ENCODE results near the gene FST.

Gene FST, protein sequence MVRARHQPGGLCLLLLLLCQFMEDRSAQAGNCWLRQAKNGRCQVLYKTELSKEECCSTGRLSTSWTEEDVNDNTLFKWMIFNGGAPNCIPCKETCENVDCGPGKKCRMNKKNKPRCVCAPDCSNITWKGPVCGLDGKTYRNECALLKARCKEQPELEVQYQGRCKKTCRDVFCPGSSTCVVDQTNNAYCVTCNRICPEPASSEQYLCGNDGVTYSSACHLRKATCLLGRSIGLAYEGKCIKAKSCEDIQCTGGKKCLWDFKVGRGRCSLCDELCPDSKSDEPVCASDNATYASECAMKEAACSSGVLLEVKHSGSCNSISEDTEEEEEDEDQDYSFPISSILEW

DNA sequence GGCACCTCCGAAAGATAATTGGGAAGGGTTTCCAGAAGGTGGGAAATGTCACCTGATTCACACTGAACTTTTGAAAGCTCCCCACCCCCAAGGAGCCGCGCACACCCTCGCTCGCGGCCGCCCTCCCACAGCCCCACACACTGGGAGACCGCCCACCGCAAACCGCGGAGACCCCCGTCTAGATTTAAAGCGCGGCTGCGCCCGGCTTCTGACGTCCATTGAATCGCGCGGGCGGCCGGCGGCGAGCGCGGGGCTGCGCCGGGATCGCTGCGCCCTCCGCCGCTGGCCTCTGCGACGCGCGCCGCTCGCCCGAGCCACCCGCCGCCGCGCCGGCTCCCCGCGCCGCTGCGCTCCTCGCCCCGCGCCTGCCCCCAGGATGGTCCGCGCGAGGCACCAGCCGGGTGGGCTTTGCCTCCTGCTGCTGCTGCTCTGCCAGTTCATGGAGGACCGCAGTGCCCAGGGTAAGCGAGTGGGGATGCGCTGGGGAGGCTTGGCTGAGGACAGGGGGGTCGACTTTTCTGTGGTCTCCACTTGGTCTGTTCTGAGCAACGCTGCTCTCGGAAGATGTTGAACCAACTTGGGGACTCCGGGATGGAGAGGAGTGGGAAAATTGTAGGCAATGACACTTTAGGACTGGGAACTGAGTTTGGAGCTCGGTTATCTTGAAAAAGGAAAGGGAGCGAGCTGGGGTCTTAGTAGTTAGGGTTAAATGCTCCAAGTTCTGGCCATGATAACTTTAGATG lies at the start of gene FST:
Gene FST, plus strand, starts transcription at position 214 of the 743 bp plus-strand sequence. Its CDS starts 163 bp downstream, at position 377.
- in situ Hi-C loops (cut with MboI; ENCODE audit: low sequenced_read_pairs): no loop called here
- Histone ChIP-seq H3K36me3 (replicated peaks) (no peaks in the 10 kb centered on the region), H3K9me3 (no peaks in the 10 kb centered on the region), H3K4me3 (peak within 1 kb of the TSS; percentile 31), H3K4me1 (no peaks in the 10 kb centered on the region; the same call in 1 of the 2 replicates), H3K27me3 (ENCODE audit: low read depth) (peaks cover 54% of the 10 kb centered on the region)
- DNase-seq (ENCODE audit: low spot score in 2 of 2): peak in 1 of 2 experiments; percentile 35

DNA sequence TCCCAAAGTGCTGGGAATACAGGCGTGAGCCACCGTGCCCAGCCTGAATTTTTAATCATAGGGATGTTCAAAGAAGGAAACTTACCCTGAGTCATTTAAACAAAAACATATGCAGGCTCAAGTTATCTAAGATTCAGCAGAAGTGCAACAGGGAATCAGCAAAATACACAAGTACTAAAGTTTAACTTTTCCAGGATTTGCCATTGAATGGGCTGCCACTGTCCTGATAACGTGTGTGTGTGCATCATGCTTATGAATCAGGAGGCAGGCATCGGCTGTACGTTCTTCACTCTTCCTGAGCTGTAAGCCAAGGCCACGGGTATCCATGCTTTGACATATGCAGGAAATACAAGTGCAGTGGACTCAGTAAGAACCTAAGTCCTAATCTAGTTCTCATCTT lies 48.8 kb upstream of the FST start:
- Histone ChIP-seq H3K4me1 (no peaks in the 10 kb centered on the region), H3K9me3 (no peaks in the 10 kb centered on the region), H3K27me3 (ENCODE audit: low read depth) (no peaks in the 10 kb centered on the region), H3K36me3 (replicated peaks) (no peaks in the 10 kb centered on the region), H3K4me3 (no peak overlapping the region)
- DNase-seq (ENCODE audit: low spot score in 2 of 2): no peak
- in situ Hi-C loops (cut with MboI; ENCODE audit: low sequenced_read_pairs): loop anchor here (25.0 kb wide), 1 partner anchor 781 kb away; no protein-coding TSS in a partner anchor

DNA sequence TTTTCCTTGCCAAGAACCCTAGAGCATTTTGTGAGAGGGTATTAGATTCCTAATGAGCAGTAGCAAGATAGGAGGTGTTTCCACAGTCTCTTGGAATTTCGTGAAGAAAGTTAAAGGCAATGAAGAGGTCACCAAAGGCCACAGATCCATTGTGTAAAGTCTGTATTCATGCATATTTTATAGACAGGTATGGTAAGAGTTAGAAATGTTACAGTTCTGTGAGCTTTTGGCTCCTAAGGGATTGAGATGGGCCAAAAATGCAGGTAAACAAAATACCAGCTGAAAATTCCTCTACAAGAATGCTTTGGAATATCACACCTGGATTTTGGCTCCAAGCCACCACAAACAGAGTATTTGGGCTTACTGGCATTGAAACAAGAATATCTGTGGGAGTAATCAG lies 47.4 kb upstream of the FST start:
- Histone ChIP-seq H3K36me3 (replicated peaks) (no peaks in the 10 kb centered on the region), H3K27me3 (ENCODE audit: low read depth) (no peaks in the 10 kb centered on the region), H3K9me3 (no peaks in the 10 kb centered on the region), H3K4me1 (no peaks in the 10 kb centered on the region), H3K4me3 (no peak overlapping the region)
- no peak for DNase-seq (ENCODE audit: low spot score in 2 of 2)
- in situ Hi-C loops (cut with MboI; ENCODE audit: low sequenced_read_pairs): loop anchor here (25.0 kb wide), 1 partner anchor 779 kb away; no protein-coding TSS in a partner anchor

DNA sequence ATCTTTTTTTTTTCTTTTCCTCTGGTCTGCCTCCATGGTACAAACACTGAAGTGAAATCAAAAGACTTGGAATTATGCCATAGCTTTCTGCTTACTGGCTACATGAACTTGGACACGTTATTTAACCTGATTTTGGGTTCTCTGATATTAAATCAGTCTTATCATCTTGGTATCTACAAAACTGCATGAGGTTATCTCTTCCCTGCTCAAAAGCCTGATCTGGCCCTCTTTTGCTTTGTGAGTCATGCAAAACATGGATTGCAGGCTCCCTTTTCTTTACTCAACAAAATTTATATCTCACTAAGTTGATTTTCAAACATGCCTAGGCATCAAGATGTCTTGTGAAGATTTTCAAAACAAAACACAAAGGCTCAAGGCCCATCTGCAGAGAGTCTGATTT lies 45.9 kb upstream of the FST start:
- Histone ChIP-seq H3K4me3 (no peak overlapping the region), H3K4me1 (no peaks in the 10 kb centered on the region), H3K27me3 (ENCODE audit: low read depth) (no peaks in the 10 kb centered on the region), H3K36me3 (replicated peaks) (no peaks in the 10 kb centered on the region), H3K9me3 (no peaks in the 10 kb centered on the region)
- in situ Hi-C loops (cut with MboI; ENCODE audit: low sequenced_read_pairs): loop anchor here (25.0 kb wide), 1 partner anchor 778 kb away; no protein-coding TSS in a partner anchor
- DNase-seq (ENCODE audit: low spot score in 2 of 2): no peak

DNA sequence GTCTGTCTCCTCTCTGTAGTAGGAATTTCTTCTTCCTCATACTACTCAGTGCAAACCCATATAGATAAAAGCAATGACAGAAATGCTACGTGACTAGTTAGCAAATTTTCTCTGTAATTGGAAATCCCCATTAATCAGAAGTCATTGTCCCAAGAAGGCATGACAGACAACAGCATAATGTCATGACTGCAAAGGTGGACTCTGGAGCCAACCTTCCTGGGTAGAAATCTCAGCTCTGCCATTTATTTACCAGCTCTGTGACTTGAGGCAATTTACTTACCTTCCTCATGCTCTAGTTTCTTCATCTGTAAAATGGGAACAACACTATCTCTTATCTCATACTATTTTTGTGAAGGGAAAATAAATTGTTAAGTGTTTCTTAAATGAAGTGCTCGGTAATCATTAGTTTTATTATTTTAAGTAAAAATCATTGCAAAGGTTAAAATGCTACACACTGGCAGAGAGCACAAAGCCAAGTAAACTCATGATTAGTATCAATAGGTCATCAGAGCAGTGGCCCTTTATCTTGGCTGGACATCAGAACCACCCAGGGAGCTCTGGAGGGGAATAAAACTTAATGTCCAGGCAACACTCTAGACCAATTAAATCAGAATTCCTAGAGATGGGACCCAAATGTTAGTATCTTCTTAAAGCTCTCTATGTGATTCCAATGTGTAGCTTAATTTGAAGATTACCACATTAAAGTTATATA lies 43.8 kb upstream of the FST start:
- Histone ChIP-seq H3K27me3 (ENCODE audit: low read depth) (no peaks in the 10 kb centered on the region), H3K36me3 (replicated peaks) (no peaks in the 10 kb centered on the region), H3K9me3 (no peaks in the 10 kb centered on the region), H3K4me1 (no peaks in the 10 kb centered on the region), H3K4me3 (no peak overlapping the region)
- DNase-seq (ENCODE audit: low spot score in 2 of 2): no peak
- in situ Hi-C loops (cut with MboI; ENCODE audit: low sequenced_read_pairs): loop anchor here (25.0 kb wide), 1 partner anchor 776 kb away; no protein-coding TSS in a partner anchor

DNA sequence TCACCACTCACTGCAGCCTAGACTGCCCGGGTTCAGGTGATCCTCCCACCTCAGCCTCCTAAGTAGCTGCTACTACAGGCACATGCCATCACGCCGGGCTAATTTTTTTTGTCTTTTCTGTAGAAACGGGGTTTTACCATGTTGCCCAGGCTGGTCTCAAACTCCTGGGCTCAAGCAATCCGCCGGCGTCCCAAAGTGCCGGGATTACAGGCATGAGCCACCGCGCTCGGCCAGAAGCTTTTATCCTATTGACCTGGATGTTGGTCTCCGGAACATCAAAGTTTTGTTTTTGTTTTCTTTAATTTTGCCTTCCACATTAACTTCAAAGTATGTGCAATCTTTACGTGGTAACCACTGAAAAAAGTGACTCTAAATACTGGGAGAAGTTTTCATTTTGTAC lies 42.4 kb upstream of the FST start:
- no peaks in the 10 kb centered on the region for H3K27me3 ChIP-seq (ENCODE audit: low read depth)
- H3K9me3 ChIP-seq: no peaks in the 10 kb centered on the region
- in situ Hi-C loops (cut with MboI; ENCODE audit: low sequenced_read_pairs): loop anchor here (25.0 kb wide), 1 partner anchor 774 kb away; no protein-coding TSS in a partner anchor
- no peak overlapping the region for H3K4me3 ChIP-seq
- H3K4me1 ChIP-seq: no peaks in the 10 kb centered on the region
- DNase-seq (ENCODE audit: low spot score in 2 of 2): no peak
- no peaks in the 10 kb centered on the region for H3K36me3 ChIP-seq (replicated peaks)

DNA sequence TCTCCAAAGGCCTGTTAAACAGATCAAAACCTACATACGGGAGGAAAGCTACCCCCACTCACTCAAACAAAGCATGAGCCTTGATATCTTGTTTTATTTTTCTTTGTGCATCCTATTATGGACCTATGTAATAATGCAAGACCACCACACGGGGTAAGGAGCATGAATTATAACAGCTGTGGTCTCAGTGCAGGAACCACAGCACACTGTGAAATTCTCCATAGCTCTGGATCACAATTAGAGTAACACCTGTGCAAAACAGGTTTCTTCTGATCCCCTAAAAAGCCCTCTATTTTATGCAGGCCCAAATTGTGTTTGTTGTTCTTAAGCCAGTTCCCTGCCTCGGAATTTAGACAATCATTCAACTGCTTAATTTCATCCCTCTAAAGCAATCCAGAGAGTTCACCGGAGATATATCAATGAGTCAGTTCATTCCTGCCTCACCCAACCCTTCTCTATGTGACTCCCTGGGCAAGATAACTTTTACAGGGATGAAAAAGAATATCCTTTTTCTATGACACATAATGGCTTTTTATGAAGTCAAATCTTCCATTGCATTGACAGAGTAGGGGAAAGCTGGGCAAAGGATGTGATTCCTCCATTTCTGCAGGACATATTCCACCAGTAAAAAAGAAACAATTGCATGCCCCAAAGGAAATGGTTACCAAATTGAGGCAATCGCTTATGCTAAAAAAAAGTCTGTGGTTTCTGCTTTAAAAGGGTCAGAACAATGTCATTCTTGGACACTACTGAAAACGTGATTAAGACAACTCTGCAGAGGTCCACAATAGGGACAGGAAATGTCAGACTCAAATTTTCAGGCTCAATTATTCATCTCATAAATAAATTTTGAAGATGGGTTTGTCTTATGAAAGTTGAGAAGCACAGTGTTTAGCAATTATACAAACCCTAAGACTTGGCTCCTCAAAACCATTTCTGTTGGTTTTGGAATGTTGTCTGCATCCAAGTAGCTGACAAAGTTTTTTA lies 41.6 kb upstream of the FST start:
- Histone ChIP-seq H3K27me3 (ENCODE audit: low read depth) (no peaks in the 10 kb centered on the region), H3K4me1 (no peaks in the 10 kb centered on the region), H3K36me3 (replicated peaks) (no peaks in the 10 kb centered on the region), H3K9me3 (no peaks in the 10 kb centered on the region), H3K4me3 (no peak overlapping the region)
- in situ Hi-C loops (cut with MboI; ENCODE audit: low sequenced_read_pairs): loop anchor here (25.0 kb wide), 1 partner anchor 774 kb away; no protein-coding TSS in a partner anchor
- DNase-seq (ENCODE audit: low spot score in 2 of 2): no peak

DNA sequence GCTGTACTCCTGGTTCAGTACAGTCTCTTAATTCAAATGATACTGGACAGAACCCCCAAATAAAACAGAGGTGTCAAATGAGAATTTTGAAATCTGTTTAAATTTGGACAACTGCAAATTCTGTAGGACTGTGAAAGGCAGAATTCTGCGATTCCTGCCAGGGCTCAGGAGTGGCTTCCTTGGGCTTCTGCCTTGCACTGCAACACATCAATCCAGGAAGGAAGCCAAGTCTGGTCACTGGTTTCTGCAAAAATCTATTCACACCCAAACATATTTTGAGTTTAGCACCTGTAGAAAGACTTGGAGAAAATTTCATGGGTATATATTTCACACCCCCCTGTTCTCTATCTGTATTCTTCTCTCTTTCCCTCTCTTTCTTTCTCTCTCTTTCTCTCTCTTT lies 37.5 kb upstream of the FST start:
- Histone ChIP-seq H3K4me3 (no peak overlapping the region), H3K9me3 (no peaks in the 10 kb centered on the region), H3K36me3 (replicated peaks) (no peaks in the 10 kb centered on the region), H3K27me3 (ENCODE audit: low read depth) (no peaks in the 10 kb centered on the region), H3K4me1 (no peaks in the 10 kb centered on the region)
- DNase-seq (ENCODE audit: low spot score in 2 of 2): no peak
- in situ Hi-C loops (cut with MboI; ENCODE audit: low sequenced_read_pairs): loop anchor here (25.0 kb wide), 1 partner anchor 769 kb away; no protein-coding TSS in a partner anchor

DNA sequence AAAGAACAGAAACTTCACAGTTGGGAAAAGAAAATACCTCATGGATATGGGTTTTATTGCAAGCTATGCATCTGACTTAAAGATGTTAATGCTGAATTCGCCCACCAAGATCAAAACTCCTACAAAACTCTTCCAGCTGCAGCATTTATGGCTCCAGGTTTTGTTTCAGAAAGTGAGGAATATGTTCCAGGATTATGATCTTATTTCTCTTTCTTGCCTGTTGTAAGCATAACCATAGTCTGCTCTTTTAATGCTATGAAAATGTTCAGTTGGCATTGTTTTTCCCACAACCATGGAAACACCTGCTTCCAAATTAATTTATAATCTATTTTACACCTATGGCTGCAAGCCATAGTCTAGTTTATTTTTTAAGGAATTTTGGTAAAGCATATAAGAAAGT lies 34.9 kb upstream of the FST start:
- in situ Hi-C loops (cut with MboI; ENCODE audit: low sequenced_read_pairs): loop anchor here (25.0 kb wide), 1 partner anchor 767 kb away; no protein-coding TSS in a partner anchor
- H3K36me3 ChIP-seq (replicated peaks): no peaks in the 10 kb centered on the region
- H3K4me1 ChIP-seq: no peaks in the 10 kb centered on the region
- no peaks in the 10 kb centered on the region for H3K27me3 ChIP-seq (ENCODE audit: low read depth)
- no peak overlapping the region for H3K4me3 ChIP-seq
- no peak for DNase-seq (ENCODE audit: low spot score in 2 of 2)
- no peaks in the 10 kb centered on the region for H3K9me3 ChIP-seq

DNA sequence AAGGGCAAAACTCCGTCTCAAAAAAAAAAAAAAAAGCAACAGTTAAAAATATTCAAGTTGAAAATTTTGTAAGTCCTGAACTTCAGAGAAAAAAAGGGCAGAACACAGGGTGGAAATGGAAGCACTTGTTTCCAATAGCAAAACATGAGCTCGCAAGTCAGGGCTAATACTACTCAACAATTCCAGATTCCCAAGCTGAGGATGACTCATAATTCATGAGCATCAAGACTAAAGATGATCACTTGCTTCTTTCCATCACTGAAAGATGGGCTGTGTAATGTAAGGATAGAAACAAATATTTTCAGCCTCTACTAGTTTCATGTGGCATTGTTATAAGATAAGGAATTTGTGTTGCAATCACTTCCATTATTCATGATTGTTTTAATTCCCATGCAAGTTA lies 33.5 kb upstream of the FST start:
- DNase-seq (ENCODE audit: low spot score in 2 of 2): no peak
- no peaks in the 10 kb centered on the region for H3K4me1 ChIP-seq
- no peaks in the 10 kb centered on the region for H3K9me3 ChIP-seq
- H3K36me3 ChIP-seq (replicated peaks): no peaks in the 10 kb centered on the region
- no peak overlapping the region for H3K4me3 ChIP-seq
- in situ Hi-C loops (cut with MboI; ENCODE audit: low sequenced_read_pairs): loop anchor here (25.0 kb wide), 1 partner anchor 765 kb away; no protein-coding TSS in a partner anchor
- H3K27me3 ChIP-seq (ENCODE audit: low read depth): no peaks in the 10 kb centered on the region

DNA sequence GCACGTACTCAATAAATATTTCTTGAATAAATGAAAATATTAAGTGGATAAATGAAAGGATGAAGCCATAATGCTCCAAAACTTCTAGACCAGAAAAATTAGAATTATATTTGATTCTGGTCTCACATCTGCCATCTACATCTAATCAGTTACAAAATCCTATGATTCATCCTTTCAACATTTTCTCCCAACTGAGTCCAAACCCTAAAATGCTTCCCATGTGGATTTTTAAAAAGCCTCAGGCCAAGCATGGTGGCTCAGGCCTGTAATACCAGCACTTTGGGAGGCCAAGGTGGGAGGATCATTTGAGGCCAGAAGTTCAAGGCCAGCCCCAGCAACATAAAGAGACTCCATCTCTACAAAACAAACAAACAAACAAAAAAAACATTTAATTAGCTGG lies 31.6 kb upstream of the FST start:
- no peak for DNase-seq (ENCODE audit: low spot score in 2 of 2)
- Histone ChIP-seq H3K4me3 (no peak overlapping the region), H3K9me3 (no peaks in the 10 kb centered on the region), H3K27me3 (ENCODE audit: low read depth) (no peaks in the 10 kb centered on the region), H3K4me1 (no peaks in the 10 kb centered on the region), H3K36me3 (replicated peaks) (no peaks in the 10 kb centered on the region)
- in situ Hi-C loops (cut with MboI; ENCODE audit: low sequenced_read_pairs): loop anchor here (25.0 kb wide), 1 partner anchor 763 kb away; no protein-coding TSS in a partner anchor

DNA sequence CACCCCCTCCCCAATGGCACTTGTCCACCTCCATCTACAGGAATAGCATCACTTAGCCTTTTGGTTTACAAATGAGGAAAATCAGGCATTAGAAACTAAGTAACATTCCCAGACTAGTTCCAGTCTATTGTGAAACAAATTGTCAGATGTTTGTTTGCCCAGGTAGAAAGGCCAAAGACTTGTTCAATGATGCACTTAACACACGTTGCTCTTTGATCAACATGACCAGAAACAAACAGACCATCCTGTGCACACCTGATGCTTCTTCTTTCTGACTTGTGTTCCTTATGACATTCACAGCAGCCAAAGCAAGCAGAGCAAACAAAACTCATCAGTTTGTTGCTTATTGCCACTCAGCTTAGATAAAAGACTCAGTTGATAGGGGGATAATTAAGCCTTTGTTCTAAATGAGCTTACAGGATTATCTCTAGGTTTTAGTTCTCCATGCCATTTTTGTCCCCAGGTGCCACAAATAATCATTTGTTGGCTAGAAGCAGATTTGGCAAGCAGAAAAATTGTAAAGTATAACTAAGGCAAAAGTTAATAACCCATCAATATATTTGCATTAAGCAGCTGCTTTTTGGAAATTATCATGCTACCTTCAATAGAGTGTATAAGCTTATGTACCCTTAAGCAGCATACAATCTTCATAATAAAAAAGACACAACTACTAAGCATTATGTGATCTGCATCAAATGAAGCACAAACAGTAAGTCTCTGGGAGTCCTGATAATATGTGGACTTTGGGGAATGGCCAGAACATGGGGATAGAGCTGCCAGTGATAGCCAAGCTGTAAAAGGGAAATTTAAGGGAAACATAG lies 26.3 kb upstream of the FST start:
- no peak overlapping the region for H3K4me3 ChIP-seq
- DNase-seq (ENCODE audit: low spot score in 2 of 2): no peak
- no peaks in the 10 kb centered on the region for H3K27me3 ChIP-seq (ENCODE audit: low read depth)
- H3K36me3 ChIP-seq (replicated peaks): no peaks in the 10 kb centered on the region
- no peaks in the 10 kb centered on the region for H3K4me1 ChIP-seq
- H3K9me3 ChIP-seq: no peaks in the 10 kb centered on the region
- in situ Hi-C loops (cut with MboI; ENCODE audit: low sequenced_read_pairs): no loop called here
